ENCODE data around the gene RPGRIP1L. TPM values are rescaled to one million over a fixed set of nuclear protein-coding genes. Genes with fewer than 3 reads are reported as not detected.

Gene RPGRIP1L
- total RNA-seq, 1 experiment from 2014 or later = 19.8 TPM

- BruUV-seq (replicated peaks) = no TSS peak
- CTCF ChIA-PET = no interaction called here
- peak; percentile 4 for DNase-seq (ENCODE audit: low spot score)
These were observed 52.3 kb downstream of the RPGRIP1L start for GRCh38 chr16:53651357-53651756.

GRCh38 chr16:53646506-53646905, 57.2 kb downstream of the RPGRIP1L start:
- DNase-seq (ENCODE audit: low spot score) = no peak
- no peak overlapping the region for H3K4me3 ChIP-seq (ENCODE audit: low read depth, low read length, poor library complexity, severe bottlenecking)
- no TSS peak for BruUV-seq (replicated peaks)
- no peaks in the 10 kb centered on the region for H3K36me3 ChIP-seq (ENCODE audit: insufficient read depth, low read length, poor library complexity, severe bottlenecking)
- ChIA-PET CTCF (no interaction called here), POLR2A (ENCODE audit: low non-redundant PET) (interaction anchor here (0.8 kb wide), 1 partner anchor 326 kb away, joined by 4 read pairs; no protein-coding TSS in a partner anchor)
- H3K27me3 ChIP-seq (replicated peaks; ENCODE audit: insufficient read depth, low read depth, low read length, poor library complexity) = no peaks in the 10 kb centered on the region
- no peak overlapping the region for H3K27ac ChIP-seq (ENCODE audit: low read depth, low read length, poor library complexity, severe bottlenecking)
- intact Hi-C loops (cut with micrococcal nuclease; ENCODE audit: unreplicated experiment) = no loop called here
- TF ChIP-seq EZH2 (IDR thresholded peaks at IDR 0.05; ENCODE audit: borderline replicate concordance, low read depth, low read length, poor library complexity, severe bottlenecking) = no peak
- TF ChIP-seq CTCF (conservative IDR thresholded peaks at IDR 0.05; ENCODE audit: low read depth, low read length) = no peak
- H3K4me1 ChIP-seq (ENCODE audit: insufficient read depth, low read length, poor library complexity, severe bottlenecking) = no peaks in the 10 kb centered on the region
- peaks cover 12% of the 10 kb centered on the region for H3K9me3 ChIP-seq (ENCODE audit: low read depth, low read length, poor library complexity, severe bottlenecking)

More at GRCh38 chr16:53651357-53651756, 52.3 kb downstream of the RPGRIP1L start:
- no peaks in the 10 kb centered on the region for H3K4me1 ChIP-seq (ENCODE audit: insufficient read depth, low read length, poor library complexity, severe bottlenecking)
- no peaks in the 10 kb centered on the region for H3K9me3 ChIP-seq (ENCODE audit: low read depth, low read length, poor library complexity, severe bottlenecking)
- no peak overlapping the region for H3K4me3 ChIP-seq (ENCODE audit: low read depth, low read length, poor library complexity, severe bottlenecking)
- no peak overlapping the region for H3K27ac ChIP-seq (ENCODE audit: low read depth, low read length, poor library complexity, severe bottlenecking)
- intact Hi-C loops (cut with micrococcal nuclease; ENCODE audit: unreplicated experiment) = no loop called here
- POLR2A ChIA-PET (ENCODE audit: low non-redundant PET) = no interaction called here
- no peak for TF ChIP-seq EZH2 (IDR thresholded peaks at IDR 0.05; ENCODE audit: borderline replicate concordance, low read depth, low read length, poor library complexity, severe bottlenecking)
- TF ChIP-seq CTCF (conservative IDR thresholded peaks at IDR 0.05; ENCODE audit: low read depth, low read length) = no peak
- H3K36me3 ChIP-seq (ENCODE audit: insufficient read depth, low read length, poor library complexity, severe bottlenecking) = peaks cover 3% of the 10 kb centered on the region
- no peaks in the 10 kb centered on the region for H3K27me3 ChIP-seq (replicated peaks; ENCODE audit: insufficient read depth, low read depth, low read length, poor library complexity)

GRCh38 chr16:53643474-53643873, 60.2 kb downstream of the RPGRIP1L start:
- Histone ChIP-seq H3K27me3 (replicated peaks; ENCODE audit: insufficient read depth, low read depth, low read length, poor library complexity) (no peaks in the 10 kb centered on the region), H3K4me1 (ENCODE audit: insufficient read depth, low read length, poor library complexity, severe bottlenecking) (no peaks in the 10 kb centered on the region), H3K9me3 (ENCODE audit: low read depth, low read length, poor library complexity, severe bottlenecking) (peaks cover 12% of the 10 kb centered on the region), H3K27ac (ENCODE audit: low read depth, low read length, poor library complexity, severe bottlenecking) (no peak overlapping the region), H3K36me3 (ENCODE audit: insufficient read depth, low read length, poor library complexity, severe bottlenecking) (no peaks in the 10 kb centered on the region), H3K4me3 (ENCODE audit: low read depth, low read length, poor library complexity, severe bottlenecking) (no peak overlapping the region)
- no peak for DNase-seq (ENCODE audit: low spot score)
- no TSS peak for BruUV-seq (replicated peaks)
- TF ChIP-seq EZH2 (IDR thresholded peaks at IDR 0.05; ENCODE audit: borderline replicate concordance, low read depth, low read length, poor library complexity, severe bottlenecking) (no peak), CTCF (conservative IDR thresholded peaks at IDR 0.05; ENCODE audit: low read depth, low read length) (no peak)
- ChIA-PET POLR2A (ENCODE audit: low non-redundant PET) (no interaction called here), CTCF (no interaction called here)
- intact Hi-C loops (cut with micrococcal nuclease; ENCODE audit: unreplicated experiment) = no loop called here

Data from A673 (cell line).